Neutrophil (primary cell): ENCODE results near the gene NELL1.

Experiments used
- H3K27ac ChIP-seq: fragments of 200-600 bp; sonication (generic); 2 replicates; pipeline ENCODE4 v1.5.1; 2016; ENCODE audit warnings: mild to moderate bottlenecking, moderate library complexity
- H3K27me3 ChIP-seq: fragments of 200-600 bp; sonication (generic); 2 replicates; pipeline ENCODE4 v1.6.0; 2016; ENCODE audit warnings: mild to moderate bottlenecking
- H3K36me3 ChIP-seq: fragments of 200-600 bp; sonication (generic); 2 replicates; pipeline ENCODE4 v1.5.1; 2017
- H3K4me1 ChIP-seq, 2 experiments: fragments of 200-600 bp in 1 of 2; sonication (generic) in 1 of 2; 1 replicate in 1 of 2; 2 replicates in 1 of 2; pipeline versions ENCODE4 v1.5.1 to v1.6.1; 2013 to 2016; ENCODE audit warnings: low read depth in 1 of 2, low read length in 1 of 2, mild to moderate bottlenecking in 1 of 2, moderate library complexity in 1 of 2; ENCODE audit not compliant: control insufficient read depth in 1 of 2, insufficient read depth in 1 of 2
- H3K4me3 ChIP-seq, 2 experiments: fragments of 200-600 bp in 1 of 2; sonication (generic) in 1 of 2; 1 replicate in 1 of 2; 2 replicates in 1 of 2; pipeline ENCODE4 v1.5.1; 2013 to 2016; ENCODE audit warnings: low read depth in 1 of 2, low read length in 1 of 2, mild to moderate bottlenecking in 1 of 2, moderate library complexity in 1 of 2
- H3K9me3 ChIP-seq: fragments of 200-600 bp; sonication (generic); 2 replicates; pipeline ENCODE4 v1.5.1; 2016
- CTCF ChIP-seq: fragments of 200-600 bp; sonication (generic); IDR thresholded peaks from 2 replicates; pipeline ENCODE4 v1.5.1; 2016; ENCODE audit warnings: antibody characterized with exemption

The NELL1 gene

GRCh38 chr11:21465920-21466319, 796.5 kb downstream of the NELL1 start:
- H3K4me1 ChIP-seq: no peaks in the 10 kb centered on the region
- no peak for TF ChIP-seq CTCF

GRCh38 chr11:21470521-21470920, 801.1 kb downstream of the NELL1 start:
- no peaks in the 10 kb centered on the region for H3K36me3 ChIP-seq
- TF ChIP-seq CTCF: no peak

More at GRCh38 chr11:21465920-21466319, 796.5 kb downstream of the NELL1 start:
- Histone ChIP-seq H3K27ac (no peak overlapping the region), H3K27me3 (no peaks in the 10 kb centered on the region), H3K36me3 (no peaks in the 10 kb centered on the region), H3K9me3 (no peaks in the 10 kb centered on the region), H3K4me3 (no peak overlapping the region)

GRCh38 chr11:21472261-21472660, 802.9 kb downstream of the NELL1 start:
- Histone ChIP-seq H3K9me3 (no peaks in the 10 kb centered on the region), H3K27me3 (no peaks in the 10 kb centered on the region), H3K27ac (no peak overlapping the region), H3K4me3 (no peak overlapping the region), H3K4me1 (no peaks in the 10 kb centered on the region), H3K36me3 (no peaks in the 10 kb centered on the region)
- TF ChIP-seq CTCF: no peak

More at GRCh38 chr11:21470521-21470920, 801.1 kb downstream of the NELL1 start:
- H3K27ac ChIP-seq: no peak overlapping the region
- no peak overlapping the region for H3K4me3 ChIP-seq
- no peaks in the 10 kb centered on the region for H3K4me1 ChIP-seq
- H3K9me3 ChIP-seq: no peaks in the 10 kb centered on the region
- no peaks in the 10 kb centered on the region for H3K27me3 ChIP-seq

- no peaks in the 10 kb centered on the region for H3K36me3 ChIP-seq
- no peak for TF ChIP-seq CTCF
- no peaks in the 10 kb centered on the region for H3K27me3 ChIP-seq
- H3K4me3 ChIP-seq: no peak overlapping the region
- no peaks in the 10 kb centered on the region for H3K9me3 ChIP-seq
- H3K27ac ChIP-seq: no peak overlapping the region
- H3K4me1 ChIP-seq: no peaks in the 10 kb centered on the region
Measured at GRCh38 chr11:21474529-21474928, 805.1 kb downstream of the NELL1 start.

GRCh38 chr11:21475276-21475675, 805.9 kb downstream of the NELL1 start:
- Histone ChIP-seq H3K36me3 (no peaks in the 10 kb centered on the region), H3K4me3 (no peak overlapping the region), H3K27me3 (no peaks in the 10 kb centered on the region), H3K27ac (no peak overlapping the region), H3K9me3 (no peaks in the 10 kb centered on the region), H3K4me1 (no peaks in the 10 kb centered on the region)
- no peak for TF ChIP-seq CTCF

- Histone ChIP-seq H3K9me3 (no peaks in the 10 kb centered on the region), H3K4me1 (no peaks in the 10 kb centered on the region), H3K27me3 (no peaks in the 10 kb centered on the region), H3K27ac (no peak overlapping the region), H3K4me3 (no peak overlapping the region), H3K36me3 (no peaks in the 10 kb centered on the region)
- TF ChIP-seq CTCF: no peak
Measured at GRCh38 chr11:21476588-21476987, 807.2 kb downstream of the NELL1 start.
